HFFc6 (cell line): Measurements from ENCODE around the gene CCDC70. TPM values are rescaled to one million over a fixed set of nuclear protein-coding genes. Genes with fewer than 3 reads are reported as not detected.

Source experiments
- DNase-seq: peaks from one replicate; pipeline ENCODE4 v3.0.0-alpha.2; 2018
- H3K27ac Mint-ChIP-seq: 2 replicates; pipeline ENCODE4 v1.8.0; 2020; ENCODE audit warnings: mild to moderate bottlenecking, mixed read lengths
- H3K27me3 Mint-ChIP-seq: 2 replicates; pipeline ENCODE4 v1.8.0; 2021; ENCODE audit warnings: mild to moderate bottlenecking, moderate library complexity, mixed read lengths; ENCODE audit not compliant: insufficient read depth
- H3K36me3 Mint-ChIP-seq: 2 replicates; pipeline ENCODE4 v1.8.0; 2021; ENCODE audit warnings: low read depth, mixed read lengths
- H3K4me1 Mint-ChIP-seq: 2 replicates; pipeline ENCODE4 v1.8.0; 2020; ENCODE audit warnings: low read depth, mixed read lengths
- H3K4me3 Mint-ChIP-seq: 2 replicates; pipeline ENCODE4 v1.8.0; 2020; ENCODE audit warnings: mild to moderate bottlenecking, moderate library complexity, mixed read lengths
- H3K9me3 Mint-ChIP-seq: 2 replicates; pipeline ENCODE4 v1.8.0; 2020; ENCODE audit warnings: mild to moderate bottlenecking, mixed read lengths
- CTCF ChIP-seq: fragments of 200-600 bp; sonication (generic); IDR thresholded peaks from 2 replicates; pipeline ENCODE4 v1.5.0; 2021; ENCODE audit warnings: antibody characterized with exemption, mild to moderate bottlenecking
- total RNA-seq, 6 experiments: library from RNA; stranded (reverse); fragmentation: NEBNext Ultra II Directional; extraction: Animal tissue kit (Norgen Biotek cat#: 25700); gene quantifications; 2 replicates in 1 of 6; 3 replicates in 5 of 6; pipeline ENCODE4 v1.2.3, GENCODE V29; 2021

CCDC70 gene
- total RNA-seq, 6 experiments from 2014 or later: not detected

GRCh38 chr13:51867062-51867461 is 5.3 kb downstream of the CCDC70 start:
- no peak overlapping the region for H3K4me3 Mint-ChIP-seq
- DNase-seq: no peak
- H3K36me3 Mint-ChIP-seq: no peaks in the 10 kb centered on the region
- H3K27me3 Mint-ChIP-seq: peaks cover 46% of the 10 kb centered on the region
- no peak for TF ChIP-seq CTCF
- H3K9me3 Mint-ChIP-seq: no peaks in the 10 kb centered on the region
- H3K27ac Mint-ChIP-seq: no peak overlapping the region
- H3K4me1 Mint-ChIP-seq: no peaks in the 10 kb centered on the region

GRCh38 chr13:51869916-51870315 is 8.1 kb downstream of the CCDC70 start:
- H3K27me3 Mint-ChIP-seq: peaks cover 41% of the 10 kb centered on the region
- no peak overlapping the region for H3K27ac Mint-ChIP-seq
- no peaks in the 10 kb centered on the region for H3K4me1 Mint-ChIP-seq
- no peak overlapping the region for H3K4me3 Mint-ChIP-seq
- no peak for TF ChIP-seq CTCF
- no peaks in the 10 kb centered on the region for H3K9me3 Mint-ChIP-seq
- no peaks in the 10 kb centered on the region for H3K36me3 Mint-ChIP-seq
- DNase-seq: no peak

- Mint-ChIP-seq H3K4me1 (no peaks in the 10 kb centered on the region), H3K36me3 (no peaks in the 10 kb centered on the region), H3K9me3 (no peaks in the 10 kb centered on the region), H3K27ac (no peak overlapping the region), H3K4me3 (no peak overlapping the region), H3K27me3 (peaks cover 41% of the 10 kb centered on the region)
- TF ChIP-seq CTCF: no peak
- DNase-seq: no peak
Measured at GRCh38 chr13:51870616-51871015, 8.8 kb downstream of the CCDC70 start.

- no peaks in the 10 kb centered on the region for H3K36me3 Mint-ChIP-seq
- no peaks in the 10 kb centered on the region for H3K4me1 Mint-ChIP-seq
- H3K4me3 Mint-ChIP-seq: no peak overlapping the region
- peaks cover 45% of the 10 kb centered on the region for H3K27me3 Mint-ChIP-seq
- TF ChIP-seq CTCF: no peak
- H3K9me3 Mint-ChIP-seq: no peaks in the 10 kb centered on the region
- DNase-seq: no peak
- H3K27ac Mint-ChIP-seq: no peak overlapping the region
Measured at GRCh38 chr13:51873117-51873798, 11.5 kb downstream of the CCDC70 start.

GRCh38 chr13:51873837-51874236 is 12.1 kb downstream of the CCDC70 start:
- Mint-ChIP-seq H3K27me3 (peaks cover 39% of the 10 kb centered on the region), H3K9me3 (no peaks in the 10 kb centered on the region), H3K36me3 (no peaks in the 10 kb centered on the region), H3K4me1 (no peaks in the 10 kb centered on the region), H3K4me3 (no peak overlapping the region), H3K27ac (no peak overlapping the region)
- no peak for DNase-seq
- TF ChIP-seq CTCF: no peak
